Stimulated activated CD4-positive, alpha-beta T cell treated with anti-CD3 and anti-CD28 coated beads, Interleukin-15, amount 100 ng/mL, for 1 hour (primary cell): ENCODE data around the gene DIP2B.
"Not testable (repeated sequence)": the region's sequence is repeated elsewhere in the genome, so short reads cannot be mapped to it uniquely, and the experiment has no call there.

ENCODE experiments used
- DNase-seq, 2 donors: peaks; one replicate each; pipeline ENCODE4 v3.0.0-alpha.2; 2020; ENCODE audit warnings: low read depth in 1 of 2, low spot score in 1 of 2

DIP2B gene

DNA sequence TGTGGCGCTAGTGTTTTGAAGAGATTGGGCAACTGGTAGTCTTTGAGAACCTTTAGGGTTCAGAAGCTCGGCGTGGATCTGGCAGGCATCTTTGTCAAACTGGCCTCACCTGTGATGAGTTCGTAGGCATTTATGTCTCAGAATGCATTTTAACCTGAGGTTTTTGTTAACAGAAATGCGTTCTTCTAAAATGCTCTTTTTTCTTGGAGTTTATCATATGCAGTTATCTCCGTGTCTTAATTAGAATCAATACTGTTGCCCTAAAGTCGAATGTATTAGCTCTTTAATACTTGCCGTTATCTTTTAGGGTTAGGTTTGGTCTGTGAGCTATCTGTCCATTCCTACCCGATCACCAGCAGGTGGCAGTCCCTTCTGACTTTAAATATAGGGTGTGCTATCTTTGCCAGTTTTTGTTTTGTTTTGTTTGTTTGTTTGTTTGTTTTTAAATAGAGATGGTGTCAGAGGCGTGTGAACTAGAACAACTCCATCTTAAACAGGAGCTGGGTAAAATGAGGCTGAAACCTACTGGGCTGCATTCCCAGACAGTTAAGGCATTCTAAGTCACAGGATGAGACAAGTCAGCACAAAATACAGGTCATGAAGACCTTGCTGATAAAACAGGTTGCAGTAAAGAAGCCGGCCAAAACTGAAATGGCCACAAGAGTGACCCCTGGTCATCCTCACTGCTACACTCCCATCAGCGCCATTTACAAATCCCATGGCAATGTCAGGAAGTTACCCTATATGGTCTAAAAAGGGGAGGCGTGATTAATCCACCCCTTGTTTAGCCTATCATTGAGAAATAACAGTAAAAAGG lies 260.5 kb downstream of the DIP2B start:
- DNase-seq = peak in 1 of 2 donors; percentile 3

DNA sequence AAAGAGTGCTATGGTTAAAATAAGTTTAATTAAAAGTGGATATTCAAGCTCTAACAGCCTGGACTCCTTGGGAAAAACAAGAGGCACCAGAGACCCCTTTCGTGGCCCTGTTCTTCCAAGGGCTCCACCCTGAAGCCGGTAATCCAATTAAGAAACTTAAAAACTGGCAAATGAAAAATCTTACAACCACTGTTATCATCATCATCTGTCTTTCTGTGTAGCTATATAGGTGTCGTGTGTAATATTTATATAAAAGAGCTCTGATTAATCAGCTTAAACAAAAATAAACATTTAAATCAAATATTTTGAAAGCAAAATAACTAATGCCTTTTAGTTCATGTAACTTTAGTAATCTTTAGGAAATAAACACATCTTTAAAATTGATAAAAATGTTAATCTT lies 263.6 kb downstream of the DIP2B start:
- DNase-seq = no peak

DNA sequence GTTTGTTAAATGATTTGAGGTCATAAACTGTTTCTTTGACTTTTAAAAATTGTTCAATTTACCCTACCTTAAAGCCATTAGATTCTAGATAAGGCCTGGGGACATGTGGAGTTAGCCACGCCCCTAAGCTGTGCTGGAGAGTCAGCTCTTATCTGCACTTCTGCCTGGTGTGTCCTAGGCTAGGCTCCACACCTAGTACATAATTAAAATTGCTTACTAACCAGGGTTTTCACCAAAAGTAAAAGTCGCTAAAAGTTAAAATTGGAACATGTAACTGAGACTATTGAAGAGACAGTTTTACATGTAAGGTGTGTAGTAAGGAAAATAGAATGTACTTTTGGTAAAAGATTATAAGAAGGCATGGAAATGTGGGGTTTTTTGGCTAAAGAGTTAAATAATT lies 264.0 kb downstream of the DIP2B start:
- DNase-seq = not testable (repeated sequence)

DNA sequence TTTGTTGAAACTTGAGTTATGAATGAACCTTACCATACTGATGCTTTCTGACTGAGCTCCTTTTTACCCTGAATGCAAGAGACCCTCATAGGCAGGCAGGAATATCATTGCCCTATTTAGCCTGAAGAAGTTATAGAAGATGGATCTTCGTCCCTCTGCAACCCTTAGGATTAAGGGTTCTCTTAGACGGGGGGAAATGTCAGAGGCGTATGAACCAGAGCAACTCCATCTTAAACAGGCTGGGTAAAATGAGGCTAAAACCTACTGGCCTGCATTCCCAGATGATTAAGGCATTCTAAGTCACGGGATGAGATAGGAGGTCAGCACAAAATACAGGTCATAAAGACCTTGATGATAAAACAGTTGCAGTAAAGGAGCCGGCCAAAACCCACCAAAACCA lies 266.6 kb downstream of the DIP2B start:
- no peak for DNase-seq

DNA sequence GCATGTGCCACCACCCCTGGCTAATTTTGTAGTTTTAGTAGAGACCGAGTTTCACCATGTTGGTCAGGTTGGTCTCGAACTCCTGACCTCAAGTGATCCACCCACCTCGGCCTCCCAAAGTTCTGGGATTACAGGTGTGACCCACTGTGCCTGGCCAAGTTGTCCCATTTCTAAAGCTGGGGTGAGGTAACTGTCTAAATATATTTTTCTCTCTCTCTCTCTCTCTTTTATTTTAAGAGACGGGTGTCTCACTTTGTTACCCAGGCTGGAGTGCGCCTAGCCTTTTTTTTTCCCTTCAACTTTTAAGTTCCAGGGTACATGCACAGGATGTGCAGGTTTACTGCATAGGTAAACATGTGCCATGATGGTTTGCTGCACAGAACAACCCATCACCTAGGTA lies 267.7 kb downstream of the DIP2B start:
- DNase-seq = no peak

DNA sequence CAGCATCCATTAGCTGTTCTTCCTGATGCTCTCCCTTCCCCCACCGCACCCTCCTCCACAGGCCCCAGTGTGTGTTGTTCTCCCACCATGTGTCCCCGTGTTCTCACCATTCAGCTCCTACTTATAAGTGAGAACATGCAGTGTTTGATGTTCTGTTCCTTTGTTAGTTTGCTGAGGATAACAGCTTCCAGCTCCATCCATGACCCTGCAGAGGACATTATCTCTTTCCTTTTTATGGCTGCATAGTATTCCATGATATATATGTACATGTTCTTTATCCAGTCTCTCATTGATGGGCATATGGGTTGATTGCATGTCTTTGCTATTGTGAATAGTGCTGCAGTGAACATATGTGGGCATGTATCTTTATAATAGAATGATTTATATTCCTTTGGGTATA lies 268.1 kb downstream of the DIP2B start:
- DNase-seq = no peak

DNA sequence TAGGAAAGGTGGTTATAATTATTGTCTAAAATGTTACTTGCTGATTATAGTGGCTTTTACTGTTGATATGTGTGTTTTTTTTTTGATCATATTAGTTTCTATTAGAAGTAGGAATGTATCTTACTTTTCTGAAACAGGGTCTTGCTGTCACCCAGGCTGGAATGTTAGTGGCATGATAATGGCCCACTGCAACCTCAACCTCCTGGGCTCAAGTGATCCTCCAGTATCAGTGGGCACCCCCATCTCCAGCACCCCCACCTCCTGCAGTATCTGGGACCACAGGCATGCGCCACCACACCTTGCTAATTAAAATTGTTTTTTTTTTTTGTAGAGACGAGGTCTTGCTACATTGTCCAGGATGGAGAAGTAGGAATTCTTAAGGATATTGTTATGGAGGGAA lies 270.5 kb downstream of the DIP2B start:
- DNase-seq = no peak

DNA sequence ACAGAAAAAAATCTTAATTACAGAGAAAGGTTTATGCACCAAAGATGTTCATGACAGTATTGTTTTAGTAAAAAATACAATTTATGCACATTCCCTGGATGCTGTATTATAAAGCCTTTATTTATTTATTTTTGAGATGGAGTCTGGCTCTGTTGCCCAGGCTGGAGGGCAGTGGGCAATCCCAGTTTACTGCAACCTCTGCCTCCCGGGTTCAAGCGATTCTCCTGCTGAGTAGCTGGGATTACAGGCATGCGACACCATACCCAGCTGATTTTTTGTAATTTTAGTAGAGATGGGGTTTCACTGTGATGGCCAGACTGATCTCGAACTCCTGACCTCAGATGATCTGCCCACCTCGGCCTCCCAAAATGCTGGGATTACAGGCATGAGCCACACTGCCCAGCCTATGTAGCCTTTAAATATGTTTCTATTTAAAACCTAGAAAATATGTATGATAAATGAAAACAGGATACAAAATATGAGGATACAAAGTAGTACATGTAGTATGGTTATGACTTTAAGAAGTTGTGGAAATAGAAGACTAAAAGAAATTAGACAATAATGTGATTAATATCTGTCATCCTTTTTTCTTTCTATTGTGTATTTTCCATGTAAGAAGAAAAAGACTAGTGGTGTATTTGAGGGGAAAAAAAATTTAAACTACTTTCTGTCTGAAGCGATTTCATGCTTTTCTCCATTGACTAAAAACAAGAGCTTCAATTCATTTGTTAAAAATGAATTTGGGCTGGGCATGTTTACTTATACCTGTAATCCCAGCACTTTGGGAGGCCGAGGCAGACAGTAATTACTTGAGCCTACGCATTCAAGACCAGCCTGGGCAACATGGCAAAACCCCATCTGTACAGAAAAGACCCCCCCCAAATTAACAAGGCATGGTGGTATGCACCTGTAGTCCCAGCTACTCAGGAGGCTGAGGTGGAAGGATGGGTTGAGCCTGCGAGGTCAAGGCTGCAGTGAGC lies 272.3 kb downstream of the DIP2B start:
- DNase-seq = no peak

DNA sequence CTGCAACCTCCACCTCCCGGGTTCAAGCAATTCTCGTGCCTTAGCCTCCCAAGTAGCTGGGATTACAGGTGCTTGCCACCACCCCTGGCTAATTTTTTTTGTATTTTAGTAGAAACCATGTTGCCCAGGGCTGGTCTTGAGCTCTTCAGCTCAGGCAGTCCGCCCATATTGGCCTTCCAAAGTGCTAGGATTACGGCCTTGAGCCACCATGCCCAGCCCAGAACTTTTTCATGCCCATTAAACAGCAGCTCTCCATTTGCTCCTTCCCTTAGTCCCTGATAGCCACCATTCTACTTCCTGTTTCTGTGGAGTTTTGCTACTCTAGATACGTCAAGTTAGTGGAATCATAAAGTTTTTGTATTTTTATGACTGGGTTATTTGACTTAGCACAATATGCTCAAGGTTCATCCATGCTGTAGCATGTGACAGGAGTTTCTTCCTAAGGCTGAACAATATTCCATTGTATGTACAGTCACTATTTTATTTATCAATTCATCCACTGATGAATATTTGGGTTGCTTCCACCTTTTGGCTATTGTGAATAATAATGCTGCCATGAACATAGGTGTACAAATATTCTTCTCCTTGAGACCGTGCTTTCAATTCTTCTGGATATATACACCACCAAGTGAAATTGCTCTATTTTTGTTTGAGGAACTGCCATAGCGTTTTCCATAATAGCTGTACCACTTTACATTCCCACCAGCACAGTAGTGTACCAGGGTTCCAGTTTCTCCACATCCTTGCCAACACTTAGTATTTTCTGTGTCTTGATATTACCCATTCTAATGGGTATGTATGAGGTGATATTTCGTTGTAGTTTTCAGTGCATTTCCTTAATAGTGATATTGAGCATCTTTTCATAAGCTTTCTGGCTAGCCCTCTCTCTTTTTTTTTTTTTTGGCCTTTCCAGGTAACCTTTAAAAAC lies 274.1 kb downstream of the DIP2B start:
- no peak for DNase-seq

DNA sequence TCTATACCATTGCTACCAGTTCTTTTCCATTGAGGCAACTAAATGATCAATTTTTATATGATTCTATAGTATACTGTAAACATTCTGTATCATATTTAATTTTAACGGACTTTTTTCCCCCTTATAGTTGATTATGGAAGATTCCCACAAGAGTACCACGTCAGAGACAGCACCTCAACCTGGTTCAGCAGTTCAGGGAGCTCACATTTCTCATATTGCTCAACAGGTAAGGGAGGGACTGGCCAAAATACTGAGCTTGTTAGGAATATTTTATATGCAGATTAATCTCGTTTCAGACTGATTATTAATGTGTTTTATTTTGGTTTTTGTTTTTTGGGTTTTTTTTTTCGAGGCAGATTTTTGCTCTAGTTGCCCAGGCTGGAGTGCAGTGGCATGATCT lies 275.2 kb downstream of the DIP2B start:
- DNase-seq = no peak

DNA sequence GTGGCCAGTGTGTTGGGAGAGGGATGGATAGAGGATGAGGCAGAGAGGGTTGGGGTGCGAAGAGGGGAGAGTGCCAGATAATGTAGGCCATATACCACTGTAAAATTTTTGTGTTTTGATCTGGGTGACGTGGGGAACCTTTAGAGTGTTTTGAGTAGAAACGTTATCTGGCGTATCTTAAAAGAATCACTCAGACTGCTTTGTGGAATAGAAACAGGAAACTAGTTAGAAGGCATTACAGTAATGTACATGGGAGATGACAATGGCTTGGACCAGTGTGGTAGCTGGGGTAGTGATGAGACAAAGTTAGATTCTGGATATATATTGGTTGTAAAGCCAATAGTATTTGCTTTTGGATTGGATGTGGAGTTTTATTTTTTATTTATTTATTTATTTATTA lies 279.7 kb downstream of the DIP2B start:
- DNase-seq = no peak

DNA sequence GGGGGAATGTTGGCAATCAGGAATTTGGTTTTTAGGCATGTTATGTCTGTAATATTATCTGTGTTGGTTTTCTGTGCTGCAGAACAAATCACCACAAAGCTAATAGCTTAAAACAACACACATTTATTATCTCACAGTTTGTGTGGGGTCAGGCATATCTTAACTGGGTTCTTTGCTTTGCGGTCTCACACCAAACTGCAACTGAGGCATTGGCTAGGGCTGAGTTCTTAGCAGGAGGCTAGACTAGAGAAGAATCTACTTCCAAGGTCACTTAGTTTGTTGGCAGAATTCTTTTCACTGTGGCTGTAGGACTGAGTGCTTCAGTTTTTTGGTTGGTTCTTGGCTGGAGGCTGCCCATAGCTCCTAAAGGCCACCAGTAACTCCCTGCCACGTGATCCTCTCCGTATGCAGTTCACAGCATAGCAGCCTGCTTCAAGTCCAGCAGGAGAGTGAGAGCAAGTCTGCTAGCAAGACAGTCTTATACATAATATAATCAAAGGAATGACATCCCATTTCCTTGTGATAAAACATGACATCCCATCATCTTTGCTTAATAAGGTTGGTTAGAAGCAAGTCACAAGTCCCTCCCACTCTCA lies 280.7 kb downstream of the DIP2B start:
- no peak for DNase-seq

DNA sequence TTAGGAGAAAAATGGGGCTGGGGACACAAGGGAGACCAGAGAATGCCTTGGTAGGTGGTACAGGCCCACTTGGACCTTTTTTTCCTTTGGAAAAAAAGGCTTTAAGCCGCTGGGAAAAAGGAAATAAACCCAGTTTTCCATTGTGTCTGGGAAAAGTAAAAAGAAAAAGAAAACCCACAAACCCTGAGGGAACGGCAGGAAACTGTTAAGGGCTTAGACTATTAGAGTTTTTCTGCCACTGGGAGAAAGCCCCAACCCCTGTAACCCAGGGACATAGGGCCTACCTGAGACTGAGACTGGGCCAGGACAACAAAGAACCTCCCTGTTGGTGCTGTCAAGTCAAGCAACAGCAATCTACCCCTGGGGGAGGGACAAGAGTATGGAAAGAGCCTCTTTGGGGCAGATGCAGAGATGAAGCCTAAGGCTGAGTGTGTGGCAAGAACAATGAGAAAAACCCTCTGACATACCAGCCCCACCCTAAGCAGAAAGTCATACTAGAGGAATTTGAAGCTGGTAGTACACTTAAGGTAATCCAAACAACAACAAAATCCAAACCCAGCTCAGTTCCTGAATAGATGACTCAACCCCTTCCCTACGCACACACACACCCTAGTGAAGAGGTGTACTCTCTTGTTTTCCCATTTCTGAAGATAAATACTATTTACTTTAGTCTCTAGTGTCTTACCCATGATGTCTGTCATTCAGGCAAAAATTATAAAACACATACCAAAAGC lies 281.9 kb downstream of the DIP2B start:
- no peak for DNase-seq

DNA sequence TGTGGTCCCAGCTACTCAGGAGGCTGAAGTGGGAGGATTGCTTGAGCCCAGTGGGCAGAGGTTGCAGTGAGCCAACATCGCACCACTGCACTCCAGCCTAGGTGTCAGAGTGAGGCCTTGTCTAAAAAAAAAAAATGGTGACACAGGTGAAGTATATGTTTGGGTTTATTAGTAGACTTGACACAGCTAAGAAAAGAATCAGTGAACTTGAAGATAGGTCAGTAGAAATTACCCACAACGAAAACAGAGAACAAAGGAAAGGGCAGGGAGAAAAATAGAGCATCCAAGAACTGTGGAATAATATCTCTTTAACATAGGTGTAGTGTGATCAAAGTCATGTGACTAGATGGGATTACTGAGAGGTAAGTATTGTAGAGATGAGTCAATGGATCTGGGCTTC lies 282.8 kb downstream of the DIP2B start:
- DNase-seq = no peak

DNA sequence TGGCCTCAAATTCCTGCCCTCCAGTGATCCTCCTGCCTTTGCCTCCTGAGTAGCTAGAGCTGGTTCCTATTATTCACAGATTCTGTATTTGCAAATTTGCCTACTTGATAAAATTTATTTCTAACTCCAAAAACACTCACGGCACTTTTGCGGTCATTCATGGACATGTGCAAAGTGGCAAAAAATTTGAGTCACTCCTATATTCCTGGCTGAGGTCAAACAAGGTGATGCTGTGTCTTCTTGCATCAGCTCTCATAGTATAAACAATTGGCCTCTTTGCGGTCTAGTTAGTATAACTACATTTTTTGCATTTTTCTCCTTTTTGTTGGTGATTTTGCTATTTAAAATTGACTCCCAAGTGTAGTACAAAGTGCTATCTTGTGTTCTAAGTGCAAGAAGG lies 283.8 kb downstream of the DIP2B start:
- DNase-seq = no peak

DNA sequence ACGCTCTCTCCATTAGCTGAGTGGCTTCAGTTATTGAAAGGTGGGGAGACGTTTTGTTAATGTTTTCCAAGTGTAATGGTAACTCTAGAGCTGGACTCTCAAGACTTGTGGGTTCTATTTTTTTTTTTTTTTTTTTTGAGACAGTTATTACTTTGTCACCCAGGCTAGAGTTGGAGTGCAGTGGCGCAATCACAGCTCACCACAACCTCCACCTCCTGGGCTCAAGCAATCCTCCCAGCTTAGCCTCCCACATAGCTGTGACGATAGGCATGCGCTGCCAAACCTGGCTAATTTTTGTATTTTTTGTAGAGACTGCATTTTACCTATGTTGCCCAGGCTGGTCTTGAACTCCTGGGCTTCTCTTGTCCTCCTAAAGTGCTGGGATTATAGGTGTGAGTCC lies 285.3 kb downstream of the DIP2B start:
- DNase-seq = no peak
